ENCODE data around the gene PDE4D. TPM values are rescaled to one million over a fixed set of nuclear protein-coding genes. Genes with fewer than 3 reads are reported as not detected.

The PDE4D gene
- total RNA-seq = 19.2 and 23.4 TPM in 2 replicates

DNA sequence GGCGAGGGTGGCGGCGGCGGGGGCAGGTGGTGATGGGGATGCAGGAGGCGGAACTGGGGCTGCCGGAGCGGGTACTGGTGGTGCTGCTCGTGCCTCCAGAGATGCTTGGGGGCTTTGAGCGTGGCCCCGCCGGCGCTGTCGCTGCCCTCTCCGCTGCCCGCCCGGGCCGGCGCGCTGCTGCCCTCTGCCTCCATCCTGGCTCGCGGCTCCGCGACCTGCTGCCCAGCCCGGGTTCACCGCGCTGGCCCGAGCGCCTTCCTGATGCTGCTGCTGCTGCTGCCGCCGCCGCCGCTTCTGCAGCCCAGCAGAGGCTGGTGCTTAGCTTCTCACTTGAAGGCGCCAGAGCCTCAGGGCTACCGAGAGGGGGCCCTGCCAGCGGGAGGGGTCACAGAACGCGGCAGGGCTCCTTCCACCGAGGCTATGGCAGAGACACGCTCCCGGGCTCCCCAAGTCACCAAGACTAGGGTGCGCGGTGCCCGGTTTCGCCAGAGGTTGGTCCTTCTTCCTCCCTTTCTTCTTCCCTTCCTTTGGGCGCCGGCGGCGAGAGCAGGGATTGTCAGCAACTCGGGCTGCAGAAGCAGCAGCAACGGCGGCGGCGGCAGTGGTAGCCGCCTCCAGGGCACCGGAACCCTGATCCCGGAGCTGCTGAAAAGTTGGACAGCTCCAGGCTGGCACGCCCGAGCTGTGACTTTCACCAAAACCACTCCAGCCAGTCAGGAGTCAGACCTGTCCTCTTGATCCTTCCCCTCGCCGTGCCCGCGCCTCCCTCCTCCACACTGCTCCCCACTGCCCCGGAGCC, at the start of gene PDE4D:
Gene PDE4D (minus strand): TSS at position 298 of the 799 bp plus-strand sequence.

All from endothelial cell of coronary artery (primary cell).